Activated CD4-positive, CD25-positive, alpha-beta regulatory T cell treated with anti-CD3 and anti-CD28 coated beads, Interleukin-2, amount 50 U/mL, for 24 hours (primary cell): ENCODE results near the gene HID1.
"Not testable (repeated sequence)": the region's sequence is repeated elsewhere in the genome, so short reads cannot be mapped to it uniquely, and the experiment has no call there.

Source experiments
- ATAC-seq, 2 donors: fragments of 150-1000 bp; cut with Tn5 transposase; one replicate each; pipeline ENCODE4 v1.10.0; 2021; ENCODE audit warnings: mild to moderate bottlenecking in 1 of 2, moderate library complexity in 1 of 2

HID1 gene

DNA sequence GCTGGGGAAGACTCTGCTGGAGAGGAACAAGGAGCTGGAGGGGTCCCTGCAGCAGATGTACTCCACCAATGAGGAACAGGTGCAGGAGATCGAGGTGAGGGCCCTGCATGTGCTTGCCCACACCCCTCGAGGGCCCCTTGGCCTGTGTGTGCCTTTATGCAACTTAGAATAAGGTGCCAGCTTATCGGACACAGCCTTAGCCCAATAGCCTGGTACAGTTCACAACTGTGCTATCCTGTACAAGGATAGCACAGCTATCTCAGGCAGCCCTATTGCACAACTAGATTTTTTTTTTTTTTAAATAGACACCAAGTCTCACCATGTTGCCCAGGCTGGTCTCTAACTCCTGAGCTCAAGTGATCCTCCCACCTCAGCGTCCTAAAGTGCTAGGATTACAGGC, 27.0 kb upstream of the HID1 start:
- no peak for ATAC-seq

GRCh38 chr17:74998783-74999182, 26.2 kb upstream of the HID1 start:
- ATAC-seq, result no peak

DNA sequence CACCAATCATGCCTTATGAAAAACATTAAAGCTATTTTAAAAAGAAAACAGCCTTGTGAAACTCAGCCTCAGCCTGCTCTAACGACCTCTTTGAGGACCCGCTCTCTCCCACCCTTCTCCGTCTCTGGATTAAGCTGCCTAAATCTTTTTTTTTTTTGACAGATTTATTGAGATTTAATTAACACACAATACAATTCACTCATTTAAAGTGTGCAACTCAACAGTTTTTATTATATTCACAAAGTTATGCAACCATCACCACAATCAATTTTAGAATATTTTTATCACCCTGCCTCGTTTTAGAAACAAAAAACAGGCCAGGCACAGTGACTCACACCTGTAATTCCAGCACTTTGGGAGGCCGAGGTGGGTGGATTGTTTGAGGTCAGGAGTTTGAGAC, 23.3 kb upstream of the HID1 start:
- ATAC-seq, result no peak

- ATAC-seq, result no peak
Measured at GRCh38 chr17:74994440-74994839, 21.9 kb upstream of the HID1 start.

- no peak for ATAC-seq
Measured at GRCh38 chr17:74992223-74992622, 19.7 kb upstream of the HID1 start.

- ATAC-seq, result no peak
Measured at GRCh38 chr17:74990581-74991105, 18.1 kb upstream of the HID1 start.

DNA sequence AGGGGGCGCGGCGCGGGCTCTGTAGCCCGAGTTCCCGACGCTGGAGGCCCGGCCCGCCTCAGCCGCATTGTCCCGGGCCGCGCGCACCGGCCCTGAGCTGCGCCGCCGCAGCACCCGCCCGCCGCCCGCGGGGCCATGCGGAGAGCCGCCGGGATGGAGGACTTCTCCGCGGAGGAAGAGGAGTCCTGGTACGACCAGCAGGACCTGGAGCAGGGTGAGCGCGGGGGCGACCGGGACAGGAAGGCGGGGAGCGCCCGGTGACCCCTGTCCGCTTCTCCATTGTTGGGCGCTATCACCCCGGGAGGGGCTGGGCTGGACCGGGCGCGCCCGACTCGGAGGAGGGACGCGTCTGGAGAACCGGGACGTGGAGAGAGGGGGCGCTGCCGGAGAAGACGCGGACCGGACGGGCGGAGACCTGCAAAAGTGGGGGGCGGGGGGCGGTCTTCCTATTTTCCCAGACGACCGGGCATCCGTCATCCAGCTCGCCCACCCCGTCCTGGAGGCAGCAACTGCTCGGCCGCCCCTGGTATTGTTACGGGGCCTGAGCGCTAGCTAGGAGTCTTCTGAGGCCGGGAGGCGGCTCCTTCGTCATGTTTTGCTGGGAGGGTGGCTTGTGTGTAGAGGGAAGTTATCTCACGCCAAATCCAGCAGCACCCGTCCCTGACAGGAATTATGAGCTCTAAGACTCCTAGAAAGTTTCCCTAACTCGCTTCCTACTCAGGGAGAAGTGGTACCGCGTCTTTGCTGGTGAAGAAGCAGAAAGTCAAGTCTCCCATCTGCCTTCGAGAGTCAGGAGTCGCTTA, 15.6 kb upstream of the HID1 start:
- ATAC-seq, result peak; percentile 49 to 51

DNA sequence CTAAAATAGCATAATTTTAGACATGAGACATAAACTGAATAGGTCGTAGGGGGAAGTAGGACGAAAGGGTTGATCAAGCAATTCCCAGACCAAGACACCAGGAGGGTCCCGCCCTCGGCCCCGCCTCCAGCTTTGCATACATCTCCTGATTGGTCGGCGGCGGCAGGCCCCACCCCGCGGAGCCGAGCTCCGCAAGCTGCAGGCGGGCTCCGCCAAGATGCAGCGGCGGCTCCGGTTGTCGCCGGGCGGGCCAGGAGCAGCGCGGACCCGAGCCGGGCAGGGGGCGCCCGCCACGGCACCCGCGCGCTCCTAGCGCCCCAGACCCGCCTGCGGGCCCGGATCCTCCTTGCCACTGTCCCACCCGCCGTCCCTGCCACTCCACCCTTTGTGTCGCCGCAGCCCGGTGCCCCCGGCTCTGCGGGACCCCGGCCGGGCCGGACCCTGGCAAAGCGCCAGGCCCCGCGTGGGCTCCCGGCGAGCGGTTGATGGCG, 14.9 kb upstream of the HID1 start, which contains the start of gene CDR2L:
Gene CDR2L (plus strand): TSS at position 215 of the 491 bp plus-strand sequence. CDS start 412 bp downstream, outside the sequence.
- peak; percentile 97 to 98 for ATAC-seq

GRCh38 chr17:74986206-74986576, 13.6 kb upstream of the HID1 start:
- ATAC-seq, result no peak

- ATAC-seq, result not testable (repeated sequence)
Measured at GRCh38 chr17:74982663-74983313, 10.2 kb upstream of the HID1 start.

DNA sequence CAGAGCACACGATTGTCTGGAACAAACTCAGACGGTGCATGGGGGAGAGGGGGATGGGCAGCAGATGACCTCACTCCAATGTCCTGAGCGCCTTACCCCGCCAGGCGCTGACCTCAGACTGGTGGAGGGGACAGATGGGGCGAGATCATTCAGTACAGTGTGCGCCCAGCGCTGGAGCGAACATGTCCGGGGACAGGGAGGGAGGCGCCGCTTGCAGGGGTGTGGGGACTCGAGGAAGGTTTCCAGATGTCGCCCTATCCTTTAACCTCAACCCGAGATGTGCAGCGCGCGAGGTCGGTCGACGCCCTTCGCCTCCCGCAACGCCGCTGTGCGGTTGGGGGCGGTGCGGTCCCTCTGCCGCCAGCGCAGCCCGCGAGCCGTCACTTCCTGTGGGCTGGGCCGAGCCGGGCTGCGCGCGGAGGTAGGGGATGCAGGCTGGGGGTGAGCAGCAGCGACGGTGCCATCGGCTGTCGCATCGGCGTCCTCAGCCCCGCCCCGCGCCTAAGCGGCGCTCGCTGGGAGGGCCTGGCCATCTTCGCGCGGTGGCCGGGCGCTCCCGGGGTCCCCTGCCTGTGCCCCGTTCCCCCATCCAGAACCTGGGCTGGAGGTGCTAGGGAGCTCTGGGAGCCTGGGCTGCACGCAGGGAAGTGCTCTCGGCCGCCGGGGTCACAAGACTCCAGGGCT, 9.6 kb upstream of the HID1 start:
- peak; percentile 96 to 98 for ATAC-seq

DNA sequence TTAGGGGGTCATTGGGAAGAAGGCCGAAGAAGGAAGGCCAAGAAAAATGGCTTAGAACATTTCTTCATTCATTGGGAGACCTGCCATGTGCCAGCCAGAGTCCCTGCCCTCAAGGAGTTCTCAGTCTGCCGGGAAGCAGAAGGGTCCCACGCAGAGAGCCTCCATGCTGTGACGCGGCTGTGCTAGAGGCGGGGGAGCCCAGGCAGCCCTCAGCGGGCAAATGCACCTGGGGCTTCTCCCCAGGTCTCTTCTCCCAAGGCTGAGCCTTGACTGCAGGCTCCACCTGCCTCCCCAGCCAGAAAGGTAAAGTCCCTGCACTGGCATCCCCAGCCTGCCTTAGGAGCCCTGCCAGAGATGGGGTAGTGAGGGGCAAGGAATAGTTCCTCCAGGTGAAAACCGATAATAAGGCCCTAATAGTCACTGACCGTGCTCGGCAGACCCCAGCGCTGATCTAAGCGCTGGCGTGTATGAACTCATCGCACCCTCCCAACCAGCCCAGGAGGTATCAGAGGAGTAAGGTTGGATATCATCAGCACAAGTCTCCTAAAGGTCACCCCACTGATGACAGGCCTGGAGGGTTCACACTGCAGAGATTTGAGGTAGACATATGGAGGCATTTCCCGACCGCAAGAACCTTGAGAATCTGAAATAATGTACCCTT, 8.9 kb upstream of the HID1 start:
- peak; percentile 31 to 51 for ATAC-seq

DNA sequence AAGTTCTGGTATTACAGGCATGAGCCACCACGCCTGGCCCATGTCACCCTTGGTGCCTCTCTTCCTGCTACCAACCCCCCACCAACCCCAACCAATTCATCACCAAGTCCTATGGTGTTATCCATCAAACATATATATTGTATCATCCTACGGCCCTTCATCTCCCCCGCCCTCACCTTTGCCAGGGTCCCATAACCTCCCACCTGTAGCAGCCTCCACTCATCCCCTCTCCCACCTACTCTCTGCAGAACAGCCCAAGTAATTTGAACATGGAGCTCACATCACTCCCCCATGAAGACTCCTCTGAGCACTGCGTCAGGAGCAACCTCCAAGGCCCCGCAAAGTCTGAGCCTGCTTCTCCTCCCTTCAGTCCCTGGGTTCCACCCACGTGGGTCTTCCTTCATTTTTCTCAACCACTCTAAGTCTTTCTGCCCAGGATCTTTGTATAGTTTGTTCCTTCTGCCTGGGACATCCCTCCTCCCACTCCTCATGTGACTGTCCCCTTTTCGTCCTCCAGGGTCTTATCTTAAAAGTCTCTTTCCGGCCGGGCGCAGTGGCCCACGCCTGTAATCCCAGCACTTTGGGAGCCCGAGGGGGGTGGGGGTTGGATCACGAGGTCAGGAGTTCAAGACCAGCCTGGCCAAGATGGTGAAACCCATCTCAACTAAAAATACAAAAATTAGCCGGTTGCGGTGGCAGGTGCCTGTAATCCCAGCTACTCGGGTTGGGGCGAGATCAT, 7.0 kb upstream of the HID1 start:
- no peak for ATAC-seq

- no peak for ATAC-seq
Measured at GRCh38 chr17:74978240-74978639, 5.7 kb upstream of the HID1 start.

DNA sequence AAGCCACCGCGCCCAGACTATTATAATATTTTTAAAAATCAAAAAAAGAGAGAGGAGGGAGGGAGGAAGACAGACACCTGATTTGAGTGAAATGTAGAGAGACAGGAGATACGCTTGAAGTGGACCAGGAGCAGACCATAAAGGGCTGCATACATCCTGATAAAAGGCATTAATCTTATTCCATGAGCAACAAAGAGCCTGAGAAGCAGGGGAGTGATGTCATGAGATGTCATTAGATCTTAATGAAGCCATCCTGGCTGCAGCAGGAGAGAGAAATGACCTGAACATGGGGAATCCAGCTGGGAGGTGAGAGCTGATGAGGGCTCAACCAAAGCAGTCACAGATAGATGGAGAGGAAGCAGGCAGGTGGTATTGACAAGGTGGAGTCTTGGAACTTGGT, 5.2 kb upstream of the HID1 start:
- ATAC-seq, result no peak

DNA sequence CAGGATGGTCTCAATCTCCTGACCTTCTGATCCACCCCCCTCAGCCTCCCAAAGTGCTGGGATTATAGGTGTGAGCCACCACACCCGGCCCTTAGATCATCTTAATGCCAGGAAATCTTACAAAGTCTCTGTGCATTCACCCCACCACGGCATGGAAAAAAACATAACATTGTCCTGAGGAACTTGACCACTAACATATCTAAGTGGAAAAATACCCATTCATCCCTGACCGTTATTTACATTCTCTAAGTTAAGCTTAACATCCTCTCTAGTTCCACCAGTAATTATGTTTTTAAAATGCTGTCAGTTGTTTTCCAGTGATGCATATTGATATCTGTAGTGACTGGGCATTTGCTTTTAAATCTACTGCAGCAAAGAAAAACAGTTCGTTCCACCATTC, 3.4 kb upstream of the HID1 start:
- no peak for ATAC-seq

DNA sequence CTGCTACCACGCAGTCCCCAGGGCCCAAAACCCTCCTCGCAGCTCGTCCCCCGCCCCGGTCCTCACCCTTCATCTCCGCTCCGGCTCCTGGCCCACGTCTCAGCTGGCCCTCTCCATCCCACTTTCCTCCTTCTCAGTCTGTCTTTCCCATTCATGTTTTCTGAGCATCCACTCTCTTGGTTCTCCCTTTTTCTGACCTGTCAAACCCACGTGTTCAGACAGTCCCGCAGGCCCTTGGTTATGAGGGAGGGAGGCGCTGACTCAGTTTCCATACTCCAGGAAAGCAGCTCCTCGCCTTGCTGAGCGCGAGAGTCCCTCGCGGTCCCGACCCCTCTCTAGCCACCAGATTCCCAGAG, 392 bp upstream of the HID1 start:
- no peak for ATAC-seq

DNA sequence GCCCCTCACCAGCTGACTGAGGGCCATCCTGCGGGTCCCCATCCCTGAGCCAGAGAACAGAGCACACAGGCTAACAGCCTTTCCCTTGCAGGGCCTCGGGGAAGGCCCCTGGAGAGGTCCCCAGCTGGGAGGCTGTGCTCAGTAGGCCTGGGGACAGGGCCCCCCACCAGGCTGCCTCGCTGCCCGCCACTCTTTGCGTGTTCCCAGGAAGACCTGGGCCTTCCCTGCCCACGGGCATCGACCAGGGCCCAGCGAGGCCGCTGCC, 785 bp downstream of the HID1 start:
- no peak for ATAC-seq

GRCh38 chr17:74971069-74971841, 1.3 kb downstream of the HID1 start:
- no peak for ATAC-seq

DNA sequence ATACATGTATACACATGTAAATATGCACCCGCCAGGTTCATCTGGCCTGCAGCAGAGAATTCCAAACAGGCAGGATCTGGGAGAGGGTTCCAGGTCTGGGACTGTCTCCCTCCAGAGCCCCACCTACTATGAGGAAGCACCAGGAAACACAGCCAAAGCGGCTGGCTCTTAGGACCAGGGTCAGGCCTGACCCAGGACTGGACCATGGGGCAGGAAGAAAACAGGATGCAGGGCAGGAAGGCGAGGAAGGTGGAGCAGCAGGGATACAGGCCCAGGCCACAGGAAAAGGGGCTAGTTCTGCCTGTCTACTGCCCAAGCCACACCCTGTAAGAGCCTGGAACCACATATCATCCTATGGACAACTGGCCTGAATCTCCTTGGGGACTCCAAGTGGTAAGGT, 2.2 kb downstream of the HID1 start:
- no peak for ATAC-seq

- ATAC-seq, result not testable (repeated sequence)
Measured at GRCh38 chr17:74969501-74969900, 3.1 kb downstream of the HID1 start.

DNA sequence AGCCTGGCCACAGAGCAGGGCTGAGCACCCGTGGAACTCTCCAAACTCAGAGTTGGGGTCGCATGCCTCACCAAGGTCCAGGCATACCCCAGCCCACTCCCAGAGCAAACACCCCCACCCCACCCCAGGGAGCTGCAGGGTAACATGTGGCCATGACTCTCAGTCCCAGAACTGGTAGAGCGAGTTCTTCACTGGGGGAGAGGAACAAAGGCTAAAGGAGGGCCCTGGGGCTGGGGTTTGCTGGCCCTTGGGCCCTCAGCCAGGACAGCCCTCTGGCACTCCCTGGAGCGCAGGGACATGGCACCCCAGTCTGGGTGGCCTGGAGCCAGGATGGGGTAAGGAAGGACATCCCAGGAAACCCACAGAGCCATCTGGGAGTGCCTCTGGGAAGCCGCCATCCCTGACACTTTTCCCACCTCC, 4.2 kb downstream of the HID1 start:
- ATAC-seq, result no peak
